ENCODE measurements around the gene BACH2. TPM values are rescaled to one million over a fixed set of nuclear protein-coding genes. Genes with fewer than 3 reads are reported as not detected.

BACH2 gene
- total and polyA plus RNA-seq, 12 donors: 0.16 to 4.7 (median 2.4) TPM

DNA sequence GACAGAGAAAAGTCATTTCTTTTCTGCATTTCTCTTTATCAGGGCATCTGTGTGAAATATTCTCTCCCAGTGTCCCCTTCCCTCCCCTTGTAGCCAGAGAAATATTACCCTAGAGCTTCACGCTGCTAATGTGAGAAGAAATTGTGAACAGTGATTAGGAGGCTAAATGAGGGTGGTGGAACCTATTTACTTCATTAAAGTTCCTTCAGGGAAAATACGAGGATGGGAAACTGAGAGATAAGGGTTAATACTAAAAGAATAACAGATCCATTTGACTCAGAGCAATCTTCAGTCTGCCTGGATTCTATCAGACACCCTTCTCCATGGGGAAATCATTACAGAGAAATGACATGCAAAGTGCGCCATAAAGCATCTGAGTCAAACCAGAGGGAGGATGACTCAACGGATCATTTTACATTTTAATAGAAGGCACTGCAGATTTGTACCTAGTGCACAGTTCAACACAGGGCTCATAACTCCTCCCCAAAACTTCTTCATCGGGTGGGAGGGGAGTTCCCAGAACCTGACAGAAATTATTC, 271.1 kb downstream of the BACH2 start:
- H3K27ac ChIP-seq: peak overlapping the region in 1 of 10 donors; percentile 47
- H3K36me3 ChIP-seq: no peaks in the 10 kb centered on the region
- WGBS, 2 donors: 69 to 70% methylated on average over 5 of the region's 5 CpGs
- no peak for DNase-seq
- TF ChIP-seq, protein P1, sequence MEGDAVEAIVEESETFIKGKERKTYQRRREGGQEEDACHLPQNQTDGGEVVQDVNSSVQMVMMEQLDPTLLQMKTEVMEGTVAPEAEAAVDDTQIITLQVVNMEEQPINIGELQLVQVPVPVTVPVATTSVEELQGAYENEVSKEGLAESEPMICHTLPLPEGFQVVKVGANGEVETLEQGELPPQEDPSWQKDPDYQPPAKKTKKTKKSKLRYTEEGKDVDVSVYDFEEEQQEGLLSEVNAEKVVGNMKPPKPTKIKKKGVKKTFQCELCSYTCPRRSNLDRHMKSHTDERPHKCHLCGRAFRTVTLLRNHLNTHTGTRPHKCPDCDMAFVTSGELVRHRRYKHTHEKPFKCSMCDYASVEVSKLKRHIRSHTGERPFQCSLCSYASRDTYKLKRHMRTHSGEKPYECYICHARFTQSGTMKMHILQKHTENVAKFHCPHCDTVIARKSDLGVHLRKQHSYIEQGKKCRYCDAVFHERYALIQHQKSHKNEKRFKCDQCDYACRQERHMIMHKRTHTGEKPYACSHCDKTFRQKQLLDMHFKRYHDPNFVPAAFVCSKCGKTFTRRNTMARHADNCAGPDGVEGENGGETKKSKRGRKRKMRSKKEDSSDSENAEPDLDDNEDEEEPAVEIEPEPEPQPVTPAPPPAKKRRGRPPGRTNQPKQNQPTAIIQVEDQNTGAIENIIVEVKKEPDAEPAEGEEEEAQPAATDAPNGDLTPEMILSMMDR (IDR thresholded peaks at IDR 0.05): no peak
- H3K27me3 ChIP-seq: no peaks in the 10 kb centered on the region
- peaks cover 0 to 14% (median 0%) of the 10 kb centered on the region in 9 donors for H3K4me1 ChIP-seq
- intact Hi-C loops (cut with DNase I): no loop called here
- no peaks in the 10 kb centered on the region for H3K9me3 ChIP-seq
- H3K4me3 ChIP-seq: no peak overlapping the region
- peak in 4 of 8 donors; percentile 31 to 74 (median 38) for ATAC-seq

GRCh38 chr6:90024633-90025032, 272.0 kb downstream of the BACH2 start:
- Histone ChIP-seq H3K27me3 (no peaks in the 10 kb centered on the region), H3K27ac (no peak overlapping the region), H3K9me3 (no peaks in the 10 kb centered on the region), H3K4me1 (peaks cover 0 to 14% (median 0%) of the 10 kb centered on the region in 9 donors), H3K36me3 (no peaks in the 10 kb centered on the region), H3K4me3 (no peak overlapping the region)
- DNase-seq (no peak), ATAC-seq (no peak)
- 95 to 97% methylated on average over 6 of the region's 6 CpGs for WGBS, 2 donors
- intact Hi-C loops (cut with DNase I): no loop called here
- TF ChIP-seq, protein P1 (IDR thresholded peaks at IDR 0.05): no peak

- Histone ChIP-seq H3K27me3 (no peaks in the 10 kb centered on the region), H3K4me3 (no peak overlapping the region), H3K9me3 (no peaks in the 10 kb centered on the region), H3K36me3 (no peaks in the 10 kb centered on the region), H3K4me1 (peaks cover 0 to 14% (median 0%) of the 10 kb centered on the region in 9 donors), H3K27ac (no peak overlapping the region)
- ATAC-seq (no peak), DNase-seq (no peak)
- WGBS, 2 donors: 61 to 65% methylated on average over 2 of the region's 2 CpGs
- TF ChIP-seq, protein P1 (IDR thresholded peaks at IDR 0.05): no peak
- intact Hi-C loops (cut with DNase I): no loop called here
These were observed 274.9 kb downstream of the BACH2 start for GRCh38 chr6:90021711-90022110.

- whole genome bisulfite sequencing, 2 donors: 81 to 87% methylated on average over 2 of the region's 2 CpGs
- Histone ChIP-seq H3K36me3 (no peaks in the 10 kb centered on the region), H3K4me3 (no peak overlapping the region), H3K27ac (no peak overlapping the region), H3K27me3 (no peaks in the 10 kb centered on the region), H3K9me3 (no peaks in the 10 kb centered on the region), H3K4me1 (peaks cover 0 to 7% (median 0%) of the 10 kb centered on the region in 9 donors)
- TF ChIP-seq, protein P1 (IDR thresholded peaks at IDR 0.05): no peak
- no peak for ATAC-seq
- intact Hi-C loops (cut with DNase I): no loop called here
- no peak for DNase-seq
These were observed 275.9 kb downstream of the BACH2 start for GRCh38 chr6:90020746-90021145.

Data from heart right ventricle (tissue), 16 donors.